ENCODE results near the gene ATXN8OS. TPM values are rescaled to one million over a fixed set of nuclear protein-coding genes. Genes with fewer than 3 reads are reported as not detected.
A peak's percentile ranks its signal among the peaks of the same experiment; 100 is the strongest.

The ATXN8OS gene
- total and polyA plus RNA-seq, 8 donors, result not detected

DNA sequence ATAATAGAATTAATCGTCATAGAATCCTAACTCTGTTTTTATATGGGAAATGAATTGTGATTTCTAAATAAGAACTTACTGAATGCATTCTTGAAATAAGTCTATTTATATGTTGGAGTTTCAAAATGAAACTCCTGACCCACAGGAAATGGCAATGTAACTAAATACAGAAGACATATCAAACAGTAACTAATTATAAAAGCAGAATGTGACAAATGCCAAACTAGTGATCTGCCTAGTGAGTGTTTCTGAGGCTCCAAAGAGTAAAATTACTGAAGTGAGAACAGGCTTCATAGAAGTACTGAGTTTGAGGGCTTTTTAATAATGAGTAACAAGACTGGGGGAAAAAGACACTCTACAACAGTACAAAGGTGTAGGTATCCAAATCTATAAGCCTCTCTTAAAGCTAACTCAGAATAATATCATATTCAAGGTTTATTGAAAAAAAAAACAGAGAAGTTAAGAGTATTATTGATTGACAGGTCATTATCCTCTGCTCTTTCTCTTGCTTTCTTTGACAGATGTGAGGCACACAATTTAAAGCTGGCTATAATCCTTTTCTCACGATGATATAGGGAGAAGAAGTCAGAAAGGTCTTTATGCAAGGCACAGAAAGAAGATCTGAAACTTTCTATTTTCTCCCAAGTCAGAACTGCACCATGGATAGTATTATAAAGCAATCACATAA is 17.4 kb upstream of the ATXN8OS start:
- H3K9me3 ChIP-seq, result no peaks in the 10 kb centered on the region
- no peaks in the 10 kb centered on the region for H3K36me3 ChIP-seq
- no peaks in the 10 kb centered on the region for H3K4me1 ChIP-seq
- no peak for TF ChIP-seq POLR2AphosphoS5 (IDR thresholded peaks at IDR 0.05)
- TF ChIP-seq, protein P1, sequence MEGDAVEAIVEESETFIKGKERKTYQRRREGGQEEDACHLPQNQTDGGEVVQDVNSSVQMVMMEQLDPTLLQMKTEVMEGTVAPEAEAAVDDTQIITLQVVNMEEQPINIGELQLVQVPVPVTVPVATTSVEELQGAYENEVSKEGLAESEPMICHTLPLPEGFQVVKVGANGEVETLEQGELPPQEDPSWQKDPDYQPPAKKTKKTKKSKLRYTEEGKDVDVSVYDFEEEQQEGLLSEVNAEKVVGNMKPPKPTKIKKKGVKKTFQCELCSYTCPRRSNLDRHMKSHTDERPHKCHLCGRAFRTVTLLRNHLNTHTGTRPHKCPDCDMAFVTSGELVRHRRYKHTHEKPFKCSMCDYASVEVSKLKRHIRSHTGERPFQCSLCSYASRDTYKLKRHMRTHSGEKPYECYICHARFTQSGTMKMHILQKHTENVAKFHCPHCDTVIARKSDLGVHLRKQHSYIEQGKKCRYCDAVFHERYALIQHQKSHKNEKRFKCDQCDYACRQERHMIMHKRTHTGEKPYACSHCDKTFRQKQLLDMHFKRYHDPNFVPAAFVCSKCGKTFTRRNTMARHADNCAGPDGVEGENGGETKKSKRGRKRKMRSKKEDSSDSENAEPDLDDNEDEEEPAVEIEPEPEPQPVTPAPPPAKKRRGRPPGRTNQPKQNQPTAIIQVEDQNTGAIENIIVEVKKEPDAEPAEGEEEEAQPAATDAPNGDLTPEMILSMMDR (IDR thresholded peaks at IDR 0.05), result no peak
- no peak for TF ChIP-seq POLR2A (IDR thresholded peaks at IDR 0.05)
- TF ChIP-seq EP300 (IDR thresholded peaks at IDR 0.05), result no peak
- intact Hi-C loops (cut with DNase I; ENCODE audit: low total_unique reads), result no loop called here
- no peaks in the 10 kb centered on the region for H3K27me3 ChIP-seq
- H3K4me3 ChIP-seq, result no peak overlapping the region
- 71 to 87% (median 85%) methylated on average over 2 of the region's 2 CpGs for WGBS, 5 donors
- no peak for DNase-seq
- H3K27ac ChIP-seq, result no peak overlapping the region

DNA sequence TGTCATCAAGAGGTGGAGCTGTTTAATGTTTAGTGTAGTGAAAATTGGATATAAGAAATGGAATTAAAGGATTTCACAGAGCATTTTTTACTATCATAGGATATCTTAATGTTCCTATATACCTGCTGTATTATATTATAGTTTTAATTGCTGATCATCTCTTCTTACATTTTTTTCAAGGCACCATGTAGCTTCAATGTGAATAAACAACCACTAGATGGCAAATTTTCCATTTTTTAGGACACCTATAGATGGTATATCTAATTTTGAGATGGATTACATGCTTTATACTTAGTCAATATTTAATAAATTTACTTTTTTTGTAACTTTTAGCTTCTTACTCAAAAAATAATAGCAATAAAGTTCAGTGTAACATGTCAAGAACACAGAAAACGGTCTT is 9.0 kb upstream of the ATXN8OS start:
- Histone ChIP-seq H3K36me3 (no peaks in the 10 kb centered on the region), H3K4me1 (no peaks in the 10 kb centered on the region), H3K4me3 (no peak overlapping the region), H3K27ac (no peak overlapping the region), H3K27me3 (no peaks in the 10 kb centered on the region), H3K9me3 (no peaks in the 10 kb centered on the region)
- peak in 1 of 2 donors; percentile 12 for DNase-seq
- intact Hi-C loops (cut with DNase I; ENCODE audit: low total_unique reads), result no loop called here
- 45 to 53% (median 50%) methylated on average over 1 of the region's 1 CpG for WGBS, 5 donors
- TF ChIP-seq, protein P1 (IDR thresholded peaks at IDR 0.05), result peak in 4 of 7 experiments; percentile 11 to 20 (median 18)
- TF ChIP-seq EP300 (IDR thresholded peaks at IDR 0.05), result no peak

DNA sequence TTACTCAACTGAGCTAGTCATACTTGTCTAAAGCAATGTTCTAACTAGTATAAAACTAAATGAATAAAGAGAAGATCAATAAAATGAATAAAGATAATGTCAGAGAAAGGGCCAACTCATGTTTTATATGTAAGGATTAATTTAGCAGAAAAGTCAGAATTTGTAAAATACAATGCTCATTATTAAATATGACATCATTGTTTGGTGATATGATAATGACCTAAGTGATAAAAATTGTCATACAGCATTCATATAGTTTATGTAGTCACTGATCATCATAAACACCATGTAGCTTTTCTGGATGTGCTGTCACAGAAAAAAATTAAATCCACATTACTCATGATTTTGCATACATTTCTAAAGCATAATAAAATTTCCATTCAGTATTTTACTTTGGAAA is 3.1 kb upstream of the ATXN8OS start:
- peaks cover 0 to 20% (median 9%) of the 10 kb centered on the region in 3 donors for H3K27me3 ChIP-seq
- peaks cover 0 to 10% (median 6%) of the 10 kb centered on the region in 4 donors for H3K4me1 ChIP-seq
- no peak overlapping the region for H3K27ac ChIP-seq
- TF ChIP-seq POLR2AphosphoS5 (IDR thresholded peaks at IDR 0.05) (no peak), POLR2A (IDR thresholded peaks at IDR 0.05) (no peak), EP300 (IDR thresholded peaks at IDR 0.05) (no peak)
- TF ChIP-seq, protein P1 (IDR thresholded peaks at IDR 0.05), result no peak
- H3K36me3 ChIP-seq, result no peaks in the 10 kb centered on the region
- DNase-seq, result no peak
- H3K4me3 ChIP-seq, result no peak overlapping the region
- H3K9me3 ChIP-seq, result no peaks in the 10 kb centered on the region
- intact Hi-C loops (cut with DNase I; ENCODE audit: low total_unique reads), result no loop called here

DNA sequence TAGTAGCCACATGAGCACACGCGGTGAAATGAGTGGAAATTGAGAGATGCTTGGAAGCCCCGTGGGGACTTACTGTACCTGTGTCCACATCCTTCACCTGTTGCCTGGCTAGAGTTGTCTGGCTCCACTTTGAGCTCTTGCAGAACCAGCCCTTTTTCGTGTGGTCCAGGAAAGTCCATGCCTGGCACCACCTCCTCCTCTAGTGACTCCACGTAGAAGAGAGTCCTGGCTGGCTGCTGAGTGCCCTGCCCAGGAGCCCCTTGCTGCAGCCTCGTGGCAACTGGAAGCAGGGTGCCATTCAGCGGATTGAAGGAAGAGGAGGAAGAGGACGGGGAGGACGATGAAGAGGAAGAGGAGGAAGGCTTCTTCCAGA is 515 bp upstream of the ATXN8OS start:
- Histone ChIP-seq H3K9me3 (no peaks in the 10 kb centered on the region), H3K36me3 (no peaks in the 10 kb centered on the region), H3K4me3 (peak overlapping the region in 2 of 4 donors; percentile 6 to 27), H3K27me3 (peaks cover 0 to 20% (median 9%) of the 10 kb centered on the region in 3 donors), H3K4me1 (peaks cover 0 to 10% (median 6%) of the 10 kb centered on the region in 4 donors), H3K27ac (no peak overlapping the region)
- TF ChIP-seq POLR2A (IDR thresholded peaks at IDR 0.05) (no peak), POLR2AphosphoS5 (IDR thresholded peaks at IDR 0.05) (no peak), EP300 (IDR thresholded peaks at IDR 0.05) (no peak)
- TF ChIP-seq, protein P1 (IDR thresholded peaks at IDR 0.05), result no peak
- intact Hi-C loops (cut with DNase I; ENCODE audit: low total_unique reads), result no loop called here
- no peak for DNase-seq
- WGBS, 5 donors, result 31 to 41% (median 35%) methylated on average over 9 of the region's 9 CpGs
